Karpas-422 (cell line): ENCODE data around the gene TEX44. TPM values are rescaled to one million over a fixed set of nuclear protein-coding genes. Genes with fewer than 3 reads are reported as not detected.

Experiments
- DNase-seq: peaks from one replicate; pipeline ENCODE4 v3.0.0-alpha.2; 2015
- H2AFZ ChIP-seq: fragments of 200-600 bp; sonication (generic); 2 replicates; pipeline ENCODE4 v1.6.1; 2014; ENCODE audit warnings: antibody characterized with exemption, low read length, mixed read lengths
- H3K27ac ChIP-seq: fragments of 200-600 bp; sonication (generic); 2 replicates; pipeline ENCODE4 v1.5.1; 2014; ENCODE audit warnings: mild to moderate bottlenecking, low read length, moderate library complexity
- H3K27me3 ChIP-seq: fragments of 200-600 bp; sonication (generic); 2 replicates; pipeline ENCODE4 v1.6.1; 2014; ENCODE audit warnings: low read length, mixed read lengths
- H3K36me3 ChIP-seq: fragments of 200-600 bp; sonication (generic); 2 replicates; pipeline ENCODE4 v1.6.1; 2014; ENCODE audit warnings: low read length, mixed read lengths; ENCODE audit not compliant: insufficient read depth
- H3K4me1 ChIP-seq: fragments of 200-600 bp; sonication (generic); 2 replicates; pipeline ENCODE4 v1.6.1; 2014; ENCODE audit warnings: mild to moderate bottlenecking, low read length, mixed read lengths
- H3K4me2 ChIP-seq: fragments of 200-600 bp; sonication (generic); 2 replicates; pipeline ENCODE4 v1.6.1; 2014; ENCODE audit warnings: low read length, low read depth, mild to moderate bottlenecking; ENCODE audit not compliant: poor library complexity, severe bottlenecking
- H3K4me3 ChIP-seq: fragments of 200-600 bp; sonication (generic); 2 replicates; pipeline ENCODE4 v1.5.1; 2014; ENCODE audit warnings: mild to moderate bottlenecking, antibody characterized with exemption, low read length, mixed read lengths
- H3K79me2 ChIP-seq: fragments of 200-600 bp; sonication (generic); 2 replicates; pipeline ENCODE4 v1.6.1; 2014; ENCODE audit warnings: mild to moderate bottlenecking, low read length, mixed read lengths
- H3K9ac ChIP-seq: fragments of 200-600 bp; sonication (generic); 2 replicates; pipeline ENCODE4 v1.6.0; 2014; ENCODE audit warnings: low read length
- H3K9me2 ChIP-seq: fragments of 200-600 bp; sonication (generic), shearing (Covaris generic); replicated peaks from 2 replicates; pipeline ENCODE4 v1.6.0; 2014; ENCODE audit warnings: mild to moderate bottlenecking, low read length, moderate library complexity; ENCODE audit not compliant: insufficient read depth
- H3K9me3 ChIP-seq: fragments of 300-700, 200-600 bp; sonication (generic); 2 replicates; pipeline ENCODE4 v1.6.1; 2014; ENCODE audit warnings: low read length, mixed read lengths
- H4K20me1 ChIP-seq: fragments of 200-600 bp; sonication (generic); 2 replicates; pipeline ENCODE4 v1.6.1; 2014; ENCODE audit warnings: mild to moderate bottlenecking, antibody characterized with exemption, low read length, low read depth; ENCODE audit not compliant: insufficient read depth
- total RNA-seq: library from RNA; depleted of rRNA; stranded (reverse); fragments of >200 nt; shearing (Covaris generic); gene quantifications from 2 replicates; pipeline ENCODE4 v1.2.3, GENCODE V29; 2014; ENCODE audit warnings: low replicate concordance

TEX44 gene
- total RNA-seq, 1 experiment from 2014 or later, result not detected

DNA sequence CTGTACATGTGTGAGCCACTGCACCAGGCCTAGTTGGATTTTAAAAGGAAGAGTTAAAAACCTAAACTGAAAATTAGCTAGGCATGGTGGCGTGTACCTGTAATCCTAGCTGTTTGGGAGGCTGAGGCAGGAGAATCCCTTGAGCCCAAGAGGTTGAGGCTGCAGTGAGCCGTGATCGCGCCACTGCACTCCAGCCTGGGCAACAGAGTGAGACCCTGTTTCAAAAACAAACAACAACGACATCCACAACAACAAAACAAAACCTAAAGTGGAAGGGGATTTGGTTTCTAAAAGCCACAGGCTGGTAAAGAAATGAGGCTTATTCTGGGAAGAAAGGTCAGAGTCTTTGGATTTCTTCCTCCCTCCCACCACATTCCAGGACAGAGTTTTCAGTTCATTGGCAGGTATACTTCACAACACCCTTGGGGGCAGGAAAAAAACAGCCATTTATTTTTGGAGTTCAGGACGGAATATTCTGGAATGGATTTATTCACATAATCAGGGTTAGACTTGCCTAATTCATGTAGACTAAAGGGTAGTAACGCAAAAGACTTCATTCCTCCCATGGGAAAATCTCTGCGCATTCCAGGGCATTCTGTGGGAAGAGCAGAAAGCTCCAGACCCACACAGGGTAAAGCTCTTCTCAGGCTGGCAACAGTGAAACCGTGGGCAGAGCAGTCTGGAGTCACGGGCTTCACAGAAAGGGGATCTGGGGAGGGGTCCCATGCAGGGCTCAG, 34.9 kb downstream of the TEX44 start:
- Histone ChIP-seq H2AFZ (no peak overlapping the region), H3K9me3 (no peaks in the 10 kb centered on the region), H4K20me1 (no peaks in the 10 kb centered on the region), H3K4me2 (no peak overlapping the region), H3K27me3 (no peaks in the 10 kb centered on the region), H3K4me1 (no peaks in the 10 kb centered on the region), H3K27ac (no peak overlapping the region), H3K79me2 (no peaks in the 10 kb centered on the region), H3K9me2 (no peaks in the 10 kb centered on the region), H3K4me3 (no peak overlapping the region), H3K36me3 (no peaks in the 10 kb centered on the region), H3K9ac (no peak overlapping the region)
- no peak for DNase-seq

DNA sequence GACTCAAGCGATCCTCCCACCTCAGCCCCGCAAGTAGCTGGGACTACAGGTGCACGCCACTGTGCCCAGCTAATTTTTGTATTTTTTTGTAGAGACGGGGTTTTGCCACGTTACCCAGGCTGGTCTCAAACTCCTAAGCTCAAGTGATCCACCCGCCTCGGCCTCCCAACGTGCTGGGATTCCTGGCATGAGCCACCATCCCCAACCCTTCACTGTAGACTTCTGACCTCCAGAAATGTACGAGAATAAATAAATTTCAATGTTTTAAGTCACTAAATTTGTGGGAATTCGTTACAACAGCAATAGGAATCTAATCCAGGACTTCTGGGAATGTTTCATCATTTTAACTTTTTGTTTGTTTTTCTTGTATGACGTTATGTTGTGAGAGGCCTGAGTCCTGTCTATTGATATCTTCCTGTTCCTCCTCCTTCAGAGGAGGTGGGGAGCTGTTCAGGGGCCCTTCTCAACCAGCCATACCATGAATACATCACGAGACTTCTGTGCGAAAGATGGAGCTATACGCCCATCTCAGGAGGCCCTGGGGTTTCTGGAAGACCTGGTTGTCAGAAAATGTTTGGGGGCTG, 40.0 kb downstream of the TEX44 start:
- no peak overlapping the region for H3K4me3 ChIP-seq
- no peaks in the 10 kb centered on the region for H3K79me2 ChIP-seq
- no peak overlapping the region for H3K27ac ChIP-seq
- no peaks in the 10 kb centered on the region for H3K4me1 ChIP-seq
- H4K20me1 ChIP-seq, result no peaks in the 10 kb centered on the region
- DNase-seq, result no peak
- H2AFZ ChIP-seq, result no peak overlapping the region
- no peaks in the 10 kb centered on the region for H3K9me2 ChIP-seq
- H3K27me3 ChIP-seq, result no peaks in the 10 kb centered on the region
- no peak overlapping the region for H3K9ac ChIP-seq
- H3K4me2 ChIP-seq, result no peak overlapping the region
- no peaks in the 10 kb centered on the region for H3K36me3 ChIP-seq
- no peaks in the 10 kb centered on the region for H3K9me3 ChIP-seq

DNA sequence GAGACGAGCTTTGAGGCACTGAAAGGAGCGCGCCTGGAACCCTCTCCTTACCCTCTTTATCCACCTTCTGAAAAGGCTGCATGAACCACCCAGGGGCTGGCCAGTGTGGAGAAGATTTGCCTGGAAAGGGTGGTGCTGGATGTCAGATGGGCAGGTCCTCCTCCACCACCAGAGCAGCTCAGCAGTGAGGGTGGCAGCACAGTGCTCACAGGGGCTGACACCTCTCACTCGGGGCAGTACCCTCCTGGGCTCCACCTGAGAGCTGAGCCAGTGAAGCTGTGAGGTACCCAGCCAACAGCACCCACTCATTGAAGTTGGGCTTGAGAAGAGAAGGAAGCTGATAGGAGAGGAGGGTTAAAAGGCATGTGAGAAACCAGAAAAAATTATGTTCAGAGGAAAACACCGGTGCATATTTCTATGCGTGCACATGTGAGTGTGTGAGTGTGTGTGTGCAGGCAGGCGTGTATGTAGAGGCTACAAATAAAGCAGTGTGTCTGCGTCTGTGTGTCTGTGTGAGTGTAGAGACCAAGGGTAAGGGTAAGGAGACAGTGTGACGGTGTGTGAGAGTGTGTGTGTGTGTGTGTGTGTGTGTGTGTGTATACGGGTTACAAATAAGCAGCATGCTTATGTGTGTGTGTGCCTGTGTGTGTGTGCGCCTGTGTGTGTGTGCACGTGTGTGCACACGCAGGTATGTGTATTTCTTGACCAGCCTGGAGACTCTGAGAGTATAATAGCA, 40.7 kb downstream of the TEX44 start:
- Histone ChIP-seq H2AFZ (no peak overlapping the region), H3K9me3 (no peaks in the 10 kb centered on the region), H3K36me3 (no peaks in the 10 kb centered on the region), H3K9ac (no peak overlapping the region), H3K27me3 (no peaks in the 10 kb centered on the region), H3K4me2 (no peak overlapping the region), H3K4me1 (no peaks in the 10 kb centered on the region), H3K4me3 (no peak overlapping the region), H3K9me2 (no peaks in the 10 kb centered on the region), H4K20me1 (no peaks in the 10 kb centered on the region), H3K79me2 (no peaks in the 10 kb centered on the region), H3K27ac (no peak overlapping the region)
- no peak for DNase-seq

DNA sequence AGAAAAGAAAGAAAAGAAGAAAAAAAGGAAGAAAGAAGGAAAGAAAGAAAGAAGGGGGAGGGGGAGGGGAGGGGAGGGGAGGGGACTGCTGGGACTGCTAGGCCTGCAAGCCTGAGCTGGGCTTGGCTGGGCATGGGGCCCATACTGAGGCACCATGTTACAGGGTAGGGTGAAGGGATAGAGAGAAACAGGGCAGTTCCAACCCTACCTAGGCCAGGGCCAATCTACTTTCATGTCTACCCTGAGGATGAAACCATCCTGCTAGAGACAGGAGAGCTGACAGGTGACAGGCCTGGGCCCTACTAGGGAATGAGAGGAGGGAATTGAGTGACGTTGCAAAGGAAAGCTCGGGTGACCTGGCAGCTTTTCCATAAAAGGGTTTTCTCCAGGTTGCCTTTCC, 41.7 kb downstream of the TEX44 start:
- no peak overlapping the region for H3K4me3 ChIP-seq
- H3K9ac ChIP-seq, result no peak overlapping the region
- no peak for DNase-seq
- H3K79me2 ChIP-seq, result no peaks in the 10 kb centered on the region
- no peak overlapping the region for H3K27ac ChIP-seq
- H3K36me3 ChIP-seq, result no peaks in the 10 kb centered on the region
- no peak overlapping the region for H3K4me2 ChIP-seq
- no peaks in the 10 kb centered on the region for H3K9me3 ChIP-seq
- H2AFZ ChIP-seq, result no peak overlapping the region
- H3K9me2 ChIP-seq, result no peaks in the 10 kb centered on the region
- no peaks in the 10 kb centered on the region for H3K4me1 ChIP-seq
- no peaks in the 10 kb centered on the region for H4K20me1 ChIP-seq
- H3K27me3 ChIP-seq, result no peaks in the 10 kb centered on the region

DNA sequence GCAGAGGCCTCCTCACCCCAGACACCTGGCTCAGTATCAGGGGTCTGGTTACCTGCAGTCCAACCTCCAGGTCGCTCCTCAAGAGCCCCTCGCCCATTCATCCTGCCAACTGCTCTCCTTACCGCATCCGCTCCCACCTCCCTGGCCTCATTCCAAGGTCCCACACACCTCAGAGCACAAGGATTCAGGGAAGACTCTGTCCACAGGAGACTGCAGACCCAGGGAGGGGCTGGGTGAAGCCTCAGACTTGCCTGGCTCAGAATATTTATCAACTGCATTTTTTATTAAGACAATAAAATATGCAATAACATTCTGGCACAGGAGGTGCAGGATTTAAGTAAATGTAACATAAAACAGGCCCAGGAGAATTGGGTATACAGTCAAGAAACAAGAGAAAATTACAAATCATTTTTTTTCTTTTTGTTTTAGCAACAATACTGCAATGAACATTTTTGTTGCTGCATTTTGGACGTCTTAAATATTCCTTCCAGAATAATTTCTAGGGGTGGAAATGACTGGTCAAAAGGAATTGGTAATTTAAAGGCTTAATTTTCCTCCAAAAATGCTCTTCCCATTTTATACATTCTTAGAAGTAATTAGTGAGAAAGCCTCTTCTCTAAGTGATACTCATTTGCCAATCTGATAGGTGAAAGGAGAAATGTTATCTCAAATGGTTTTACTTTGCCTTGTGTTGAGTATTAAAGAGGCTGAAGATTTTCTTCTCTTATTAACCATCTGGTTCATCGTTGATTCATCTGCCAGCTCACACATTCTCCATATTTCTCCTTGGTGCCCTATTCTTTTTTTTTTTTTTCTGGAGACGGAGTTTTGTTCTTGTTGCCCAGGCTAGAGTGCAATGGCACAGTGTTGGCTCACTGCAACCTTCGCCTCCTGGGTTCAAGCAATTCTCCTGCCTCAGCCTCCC, 42.5 kb downstream of the TEX44 start:
- Histone ChIP-seq H3K9me3 (no peaks in the 10 kb centered on the region), H3K4me1 (no peaks in the 10 kb centered on the region), H3K9me2 (no peaks in the 10 kb centered on the region), H3K36me3 (no peaks in the 10 kb centered on the region), H4K20me1 (no peaks in the 10 kb centered on the region), H3K9ac (no peak overlapping the region), H3K4me3 (no peak overlapping the region), H3K27me3 (no peaks in the 10 kb centered on the region), H3K4me2 (no peak overlapping the region), H2AFZ (no peak overlapping the region), H3K79me2 (no peaks in the 10 kb centered on the region), H3K27ac (no peak overlapping the region)
- DNase-seq, result no peak

DNA sequence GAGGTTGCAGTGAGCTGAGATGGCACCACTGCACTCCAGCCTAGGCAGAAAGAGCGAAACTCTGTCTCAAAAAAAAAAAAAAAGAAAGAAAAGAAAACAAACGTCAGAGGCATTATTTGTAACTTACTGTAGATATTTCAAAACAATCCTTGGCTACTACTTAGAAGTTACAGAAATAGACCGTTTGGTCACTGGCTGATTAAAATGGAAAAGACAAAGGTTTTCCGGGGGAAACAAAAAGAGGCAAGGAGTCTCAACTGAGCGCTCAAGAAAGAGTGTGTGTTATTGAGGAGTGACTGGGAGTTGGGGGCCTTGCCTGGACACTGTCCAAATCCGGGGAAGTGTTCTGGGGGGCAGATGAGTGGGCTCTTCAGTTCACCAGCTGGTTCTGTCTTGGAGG, 47.6 kb downstream of the TEX44 start:
- Histone ChIP-seq H4K20me1 (no peaks in the 10 kb centered on the region), H3K36me3 (no peaks in the 10 kb centered on the region), H3K4me1 (peaks cover 13% of the 10 kb centered on the region), H3K27ac (no peak overlapping the region), H3K9ac (no peak overlapping the region), H3K9me2 (no peaks in the 10 kb centered on the region), H3K27me3 (no peaks in the 10 kb centered on the region), H2AFZ (no peak overlapping the region), H3K4me3 (no peak overlapping the region), H3K4me2 (no peak overlapping the region), H3K9me3 (no peaks in the 10 kb centered on the region), H3K79me2 (no peaks in the 10 kb centered on the region)
- no peak for DNase-seq

DNA sequence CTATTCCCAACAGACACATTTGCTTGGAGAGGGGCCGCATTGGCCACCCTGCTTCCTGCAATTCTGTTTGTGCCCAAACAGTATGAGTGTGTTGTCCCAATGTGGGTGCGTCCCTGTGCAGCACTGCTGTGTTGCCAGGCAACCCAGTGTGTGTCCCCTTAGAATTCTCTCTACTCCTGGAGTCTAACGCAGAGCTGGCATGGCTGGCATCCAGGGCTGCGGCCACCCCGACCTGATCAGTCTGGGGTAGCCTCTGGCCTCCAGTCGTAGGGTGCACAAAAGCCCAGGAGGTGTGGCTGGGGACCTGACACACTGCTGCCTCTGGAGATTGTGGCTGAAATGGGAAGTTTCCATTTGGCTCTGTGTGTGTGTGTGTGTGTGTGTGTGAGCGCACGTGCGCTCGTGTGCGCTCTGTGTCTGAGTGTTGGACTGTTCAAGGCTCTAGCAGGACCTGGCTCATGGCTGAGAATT, 48.0 kb downstream of the TEX44 start:
- no peak overlapping the region for H3K4me3 ChIP-seq
- no peaks in the 10 kb centered on the region for H3K36me3 ChIP-seq
- H3K9ac ChIP-seq, result no peak overlapping the region
- no peak overlapping the region for H3K27ac ChIP-seq
- H3K9me2 ChIP-seq, result no peaks in the 10 kb centered on the region
- no peak overlapping the region for H3K4me2 ChIP-seq
- no peaks in the 10 kb centered on the region for H3K9me3 ChIP-seq
- H3K79me2 ChIP-seq, result no peaks in the 10 kb centered on the region
- H3K4me1 ChIP-seq, result peaks cover 13% of the 10 kb centered on the region
- no peak overlapping the region for H2AFZ ChIP-seq
- DNase-seq, result no peak
- H4K20me1 ChIP-seq, result no peaks in the 10 kb centered on the region
- no peaks in the 10 kb centered on the region for H3K27me3 ChIP-seq
